ENCODE results near the gene RARB.
A peak's percentile ranks its signal among the peaks of the same experiment; 100 is the strongest.

RARB gene

GRCh38 chr3:25421747-25422146 is 6.3 kb upstream of the RARB start:
- no peak for DNase-seq (ENCODE audit: low read depth in 2 of 3, low spot score in 1 of 3)

GRCh38 chr3:25423780-25424588 is 4.1 kb upstream of the RARB start:
- no peak for DNase-seq (ENCODE audit: low read depth in 2 of 3, low spot score in 1 of 3)

GRCh38 chr3:25424614-25425013 is 3.4 kb upstream of the RARB start:
- DNase-seq (ENCODE audit: low read depth in 2 of 3, low spot score in 1 of 3): no peak

- no peak for DNase-seq (ENCODE audit: low read depth in 2 of 3, low spot score in 1 of 3)
These were observed 1.7 kb upstream of the RARB start for GRCh38 chr3:25426408-25426807.

GRCh38 chr3:25427155-25427554 is 908 bp upstream of the RARB start:
- DNase-seq (ENCODE audit: low read depth in 2 of 3, low spot score in 1 of 3): no peak

GRCh38 chr3:25427563-25427941 is 511 bp upstream of the RARB start:
- no peak for DNase-seq (ENCODE audit: low read depth in 2 of 3, low spot score in 1 of 3)

- DNase-seq (ENCODE audit: low read depth in 2 of 3, low spot score in 1 of 3): no peak
These were observed 799 bp downstream of the RARB start for GRCh38 chr3:25428789-25429335.

- no peak for DNase-seq (ENCODE audit: low read depth in 2 of 3, low spot score in 1 of 3)
These were observed 1.6 kb downstream of the RARB start for GRCh38 chr3:25429361-25430286.

GRCh38 chr3:25430287-25430934 is 2.3 kb downstream of the RARB start:
- no peak for DNase-seq (ENCODE audit: low read depth in 2 of 3, low spot score in 1 of 3)

GRCh38 chr3:25430935-25431770 is 3.1 kb downstream of the RARB start:
- DNase-seq (ENCODE audit: low read depth in 2 of 3, low spot score in 1 of 3): no peak

- no peak for DNase-seq (ENCODE audit: low read depth in 2 of 3, low spot score in 1 of 3)
These were observed 4.2 kb downstream of the RARB start for GRCh38 chr3:25432176-25432720.

- DNase-seq (ENCODE audit: low read depth in 2 of 3, low spot score in 1 of 3): no peak
These were observed 5.0 kb downstream of the RARB start for GRCh38 chr3:25433106-25433505.

- DNase-seq (ENCODE audit: low read depth in 2 of 3, low spot score in 1 of 3): no peak
These were observed 5.8 kb downstream of the RARB start for GRCh38 chr3:25433868-25434267.

GRCh38 chr3:25437953-25438352 is 9.9 kb downstream of the RARB start:
- no peak for DNase-seq (ENCODE audit: low read depth in 2 of 3, low spot score in 1 of 3)

GRCh38 chr3:25438791-25439555 is 10.9 kb downstream of the RARB start:
- no peak for DNase-seq (ENCODE audit: low read depth in 2 of 3, low spot score in 1 of 3)

- DNase-seq (ENCODE audit: low read depth in 2 of 3, low spot score in 1 of 3): peak in 2 of 3 donors; percentile 3 to 5
These were observed 13.3 kb downstream of the RARB start for GRCh38 chr3:25441234-25441856.

- DNase-seq (ENCODE audit: low read depth in 2 of 3, low spot score in 1 of 3): no peak
These were observed 14.4 kb downstream of the RARB start for GRCh38 chr3:25442486-25442885.

- no peak for DNase-seq (ENCODE audit: low read depth in 2 of 3, low spot score in 1 of 3)
These were observed 16.2 kb downstream of the RARB start for GRCh38 chr3:25444273-25444672.

- DNase-seq (ENCODE audit: low read depth in 2 of 3, low spot score in 1 of 3): no peak
These were observed 17.7 kb downstream of the RARB start for GRCh38 chr3:25445731-25446130.

Measured in stimulated activated CD4-positive, alpha-beta T cell treated with anti-CD3 and anti-CD28 coated beads, Interleukin-12 subunit alpha, Interleukin-12 subunit beta, amount 100 ng/mL, for 48 hours (primary cell).